Stomach (tissue), 4 donors: ENCODE measurements around the gene OCA2.

Experiments
- POLR2AphosphoS5 ChIP-seq, 3 donors: sonication (generic); formaldehyde crosslinking; IDR thresholded peaks; one replicate each; pipeline ENCODE4 v1.6.1; 2016; ENCODE audit warnings: antibody characterized with exemption in 3 of 3
- TF ChIP-seq, protein P1 (sequence below), 7 experiments: fragments of 450-650 bp in 4 of 7; fragments of 200-600 bp in 3 of 7; sonication (generic) in 3 of 7; IDR thresholded peaks; one replicate each; pipeline ENCODE4 v1.5.1; 2016 to 2019; ENCODE audit warnings: antibody characterized with exemption in 7 of 7, control low read depth in 2 of 7, mild to moderate bottlenecking in 1 of 7

DNA sequence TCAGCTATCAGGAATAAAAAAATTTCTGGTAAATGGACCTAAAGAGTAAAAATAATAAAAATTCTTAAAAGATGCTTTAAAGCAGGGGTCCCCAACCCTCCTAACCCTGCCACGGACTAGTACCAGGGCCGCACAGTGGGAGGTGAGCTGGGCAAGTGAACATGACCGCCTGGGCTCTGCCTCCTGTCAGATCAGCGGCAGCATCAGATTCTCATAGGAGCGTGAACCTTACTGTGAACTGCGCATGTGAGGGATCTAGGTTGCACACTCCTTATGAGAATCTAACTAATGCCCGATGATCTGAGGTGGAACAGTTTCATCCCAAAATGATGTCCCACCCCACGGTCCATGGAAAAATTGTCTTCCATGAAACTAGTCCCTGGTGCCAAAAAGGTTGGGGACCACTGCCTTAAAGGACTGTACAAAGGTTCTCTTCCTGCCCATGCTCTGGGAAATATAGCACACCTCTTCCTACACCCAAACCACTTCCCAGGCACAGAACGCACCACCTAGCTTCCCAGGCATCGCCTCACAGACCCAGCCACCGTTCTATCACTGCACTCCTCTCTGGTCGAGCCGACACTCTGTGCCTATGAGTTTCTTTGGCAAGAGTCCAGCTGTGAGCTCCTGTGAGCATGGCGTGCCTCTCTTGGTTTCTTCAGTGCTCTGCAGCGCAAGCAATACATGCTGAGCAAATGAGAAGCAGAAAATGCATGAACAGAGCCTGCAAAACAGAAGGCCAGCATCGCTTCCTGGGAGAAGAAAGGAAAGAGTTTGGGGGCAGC, 104.9 kb downstream of the OCA2 start:
- TF ChIP-seq, protein P1, sequence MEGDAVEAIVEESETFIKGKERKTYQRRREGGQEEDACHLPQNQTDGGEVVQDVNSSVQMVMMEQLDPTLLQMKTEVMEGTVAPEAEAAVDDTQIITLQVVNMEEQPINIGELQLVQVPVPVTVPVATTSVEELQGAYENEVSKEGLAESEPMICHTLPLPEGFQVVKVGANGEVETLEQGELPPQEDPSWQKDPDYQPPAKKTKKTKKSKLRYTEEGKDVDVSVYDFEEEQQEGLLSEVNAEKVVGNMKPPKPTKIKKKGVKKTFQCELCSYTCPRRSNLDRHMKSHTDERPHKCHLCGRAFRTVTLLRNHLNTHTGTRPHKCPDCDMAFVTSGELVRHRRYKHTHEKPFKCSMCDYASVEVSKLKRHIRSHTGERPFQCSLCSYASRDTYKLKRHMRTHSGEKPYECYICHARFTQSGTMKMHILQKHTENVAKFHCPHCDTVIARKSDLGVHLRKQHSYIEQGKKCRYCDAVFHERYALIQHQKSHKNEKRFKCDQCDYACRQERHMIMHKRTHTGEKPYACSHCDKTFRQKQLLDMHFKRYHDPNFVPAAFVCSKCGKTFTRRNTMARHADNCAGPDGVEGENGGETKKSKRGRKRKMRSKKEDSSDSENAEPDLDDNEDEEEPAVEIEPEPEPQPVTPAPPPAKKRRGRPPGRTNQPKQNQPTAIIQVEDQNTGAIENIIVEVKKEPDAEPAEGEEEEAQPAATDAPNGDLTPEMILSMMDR (IDR thresholded peaks at IDR 0.05), result no peak
- no peak for TF ChIP-seq POLR2AphosphoS5 (IDR thresholded peaks at IDR 0.05)
